IPS DF 6.9 (cell line): ENCODE data around the gene ERAL1.
"Not testable (repeated sequence)": the region's sequence is repeated elsewhere in the genome, so short reads cannot be mapped to it uniquely, and the experiment has no call there.

Source experiments
- DNase-seq: peaks from one replicate; pipeline ENCODE4 v3.0.0-alpha.2; 2013; ENCODE audit warnings: low read depth, low spot score
- H3K27ac ChIP-seq: one replicate; pipeline ENCODE4 v1.5.1; 2013; ENCODE audit warnings: low read length, control low read depth
- H3K27me3 ChIP-seq: 2 replicates; pipeline ENCODE4 v1.6.1; 2013; ENCODE audit warnings: mild to moderate bottlenecking, low read length; ENCODE audit not compliant: control insufficient read depth, insufficient read depth
- H3K36me3 ChIP-seq: 2 replicates; pipeline ENCODE4 v1.6.1; 2013; ENCODE audit warnings: low read length; ENCODE audit not compliant: control insufficient read depth, insufficient read depth
- H3K4me1 ChIP-seq: 2 replicates; pipeline ENCODE4 v1.6.1; 2013; ENCODE audit warnings: low read length; ENCODE audit not compliant: control insufficient read depth, insufficient read depth
- H3K4me3 ChIP-seq: 2 replicates; pipeline ENCODE4 v1.5.1; 2013; ENCODE audit warnings: mild to moderate bottlenecking, low read length
- H3K9me3 ChIP-seq: 2 replicates; pipeline ENCODE4 v1.6.1; 2013; ENCODE audit warnings: low read length, inconsistent platforms; ENCODE audit not compliant: control insufficient read depth, insufficient read depth
- WGBS: extraction: QIAGEN DNeasy Blood & Tissue Kit; methylation state at CpG from one replicate; pipeline ENCODE4 v1.1.7; 2013; ENCODE audit warnings: mixed read lengths, missing lambda C conversion rate; ENCODE audit not compliant: insufficient read length, insufficient coverage; 5-methylcytosine and 5-hydroxymethylcytosine counted together

ERAL1 gene

GRCh38 chr17:28827672-28828071 is 27.1 kb upstream of the ERAL1 start:
- no CpG with 5 or more reads among the region's 1 CpG for WGBS
- no peak for DNase-seq
- Histone ChIP-seq H3K27ac (no peak overlapping the region), H3K4me3 (no peak overlapping the region), H3K9me3 (no peaks in the 10 kb centered on the region), H3K4me1 (no peaks in the 10 kb centered on the region), H3K36me3 (no peaks in the 10 kb centered on the region), H3K27me3 (no peaks in the 10 kb centered on the region)

- no CpG with 5 or more reads among the region's 15 CpGs for WGBS
- H3K27ac ChIP-seq = no peak overlapping the region
- H3K4me3 ChIP-seq = no peak overlapping the region
- no peaks in the 10 kb centered on the region for H3K4me1 ChIP-seq
- no peaks in the 10 kb centered on the region for H3K36me3 ChIP-seq
- DNase-seq = no peak
- no peaks in the 10 kb centered on the region for H3K9me3 ChIP-seq
- H3K27me3 ChIP-seq = no peaks in the 10 kb centered on the region
Measured at GRCh38 chr17:28828294-28829040, 26.3 kb upstream of the ERAL1 start.

GRCh38 chr17:28834420-28834819 is 20.4 kb upstream of the ERAL1 start:
- Histone ChIP-seq H3K4me1 (no peaks in the 10 kb centered on the region), H3K27ac (no peak overlapping the region), H3K27me3 (no peaks in the 10 kb centered on the region), H3K36me3 (no peaks in the 10 kb centered on the region; the same call in 1 of the 2 replicates), H3K4me3 (no peak overlapping the region), H3K9me3 (no peaks in the 10 kb centered on the region)
- no peak for DNase-seq
- WGBS = no CpG with 5 or more reads among the region's 1 CpG

- no CpG with 5 or more reads among the region's 10 CpGs for WGBS
- H3K9me3 ChIP-seq, H3K4me1 ChIP-seq, H3K36me3 ChIP-seq, DNase-seq, H3K27me3 ChIP-seq, H3K4me3 ChIP-seq, H3K27ac ChIP-seq: not testable (repeated sequence)
Measured at GRCh38 chr17:28836541-28836940, 18.3 kb upstream of the ERAL1 start.

GRCh38 chr17:28839221-28839620 is 15.6 kb upstream of the ERAL1 start:
- Histone ChIP-seq H3K4me3 (no peak overlapping the region), H3K9me3 (0 out of 2 replicates have a peak, but pooled peaks cover 1% of the 10 kb centered on the region), H3K4me1 (no peaks in the 10 kb centered on the region), H3K27ac (no peak overlapping the region), H3K36me3 (no peaks in the 10 kb centered on the region), H3K27me3 (no peaks in the 10 kb centered on the region)
- DNase-seq = no peak
- no CpG with 5 or more reads among the region's 2 CpGs for WGBS

GRCh38 chr17:28841901-28842281 is 12.9 kb upstream of the ERAL1 start:
- no CpG with 5 or more reads among the region's 6 CpGs for WGBS
- 0 out of 2 replicates have a peak, but pooled peaks cover 1% of the 10 kb centered on the region for H3K9me3 ChIP-seq
- no peaks in the 10 kb centered on the region for H3K4me1 ChIP-seq
- H3K4me3 ChIP-seq = peak overlapping the region; percentile 89
- no peak overlapping the region for H3K27ac ChIP-seq
- DNase-seq = no peak
- no peaks in the 10 kb centered on the region for H3K36me3 ChIP-seq
- no peaks in the 10 kb centered on the region for H3K27me3 ChIP-seq

GRCh38 chr17:28842282-28843012 is 12.4 kb upstream of the ERAL1 start, which contains the start of gene FAM222B:
TSS of gene FAM222B (minus strand) at chr17:28842790. CDS start at chr17:28766667, 76,123 bp downstream.
- Histone ChIP-seq H3K4me1 (no peaks in the 10 kb centered on the region), H3K9me3 (0 out of 2 replicates have a peak, but pooled peaks cover 1% of the 10 kb centered on the region), H3K27me3 (no peaks in the 10 kb centered on the region), H3K27ac (no peak within 1 kb of the TSS), H3K4me3 (peak within 1 kb of the TSS; percentile 89), H3K36me3 (no peaks in the 10 kb centered on the region)
- DNase-seq = peak; percentile 75
- WGBS = no CpG with 5 or more reads among the region's 44 CpGs

GRCh38 chr17:28843816-28844148 is 11.0 kb upstream of the ERAL1 start:
- Histone ChIP-seq H3K27me3 (no peaks in the 10 kb centered on the region), H3K9me3 (0 out of 2 replicates have a peak, but pooled peaks cover 1% of the 10 kb centered on the region), H3K4me3 (no peak overlapping the region), H3K36me3 (no peaks in the 10 kb centered on the region), H3K27ac (no peak overlapping the region), H3K4me1 (no peaks in the 10 kb centered on the region)
- no peak for DNase-seq
- WGBS = no CpG with 5 or more reads among the region's 6 CpGs

GRCh38 chr17:28846231-28846630 is 8.6 kb upstream of the ERAL1 start:
- no CpG with 5 or more reads among the region's 10 CpGs for WGBS
- H3K4me3 ChIP-seq = no peak overlapping the region
- no peaks in the 10 kb centered on the region for H3K4me1 ChIP-seq
- H3K27me3 ChIP-seq = no peaks in the 10 kb centered on the region
- no peak overlapping the region for H3K27ac ChIP-seq
- 0 out of 2 replicates have a peak, but pooled peaks cover 1% of the 10 kb centered on the region for H3K9me3 ChIP-seq
- no peak for DNase-seq
- H3K36me3 ChIP-seq = no peaks in the 10 kb centered on the region

GRCh38 chr17:28846699-28847098 is 8.1 kb upstream of the ERAL1 start:
- no CpG with 5 or more reads among the region's 9 CpGs for WGBS
- H3K36me3 ChIP-seq, H3K27me3 ChIP-seq, H3K4me3 ChIP-seq, H3K27ac ChIP-seq, DNase-seq, H3K4me1 ChIP-seq, H3K9me3 ChIP-seq: not testable (repeated sequence)
